ENCODE data around the gene PIGN.
"Not testable (repeated sequence)": the region's sequence is repeated elsewhere in the genome, so short reads cannot be mapped to it uniquely, and the experiment has no call there.

The PIGN gene

DNA sequence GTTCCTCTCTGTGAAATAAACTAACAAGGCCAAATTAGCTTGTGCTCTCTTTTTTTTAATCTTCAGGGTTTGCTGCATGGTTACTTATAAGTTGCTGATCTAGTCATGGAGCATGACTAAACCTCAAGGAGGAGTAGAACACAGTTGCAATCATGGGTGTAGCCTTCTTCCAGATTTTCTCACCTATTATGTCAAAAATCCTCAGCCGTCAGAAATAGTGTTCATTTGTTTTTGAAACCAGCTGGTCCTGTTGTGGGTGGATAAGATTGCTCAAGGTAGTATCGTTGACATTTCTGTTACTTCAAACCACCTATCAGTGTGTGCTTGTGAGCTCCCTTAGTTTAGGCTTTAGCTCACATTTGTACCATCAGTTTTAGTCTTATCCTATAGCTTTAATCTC, 11.4 kb upstream of the PIGN start:
- peaks cover 16% of the 10 kb centered on the region for H3K4me1 Mint-ChIP-seq
- CTCF ChIA-PET, result interaction anchor here (2.1 to 2.4 kb wide), 2 partner anchors 11 to 51 kb away, joined by 6 to 10 read pairs; partner anchors contain the start of genes PIGN and RELCH
- H3K27me3 Mint-ChIP-seq, result no peaks in the 10 kb centered on the region
- DNase-seq, result no peak
- no peaks in the 10 kb centered on the region for H3K9me3 Mint-ChIP-seq
- H3K4me3 Mint-ChIP-seq, result no peak overlapping the region
- peaks cover 7% of the 10 kb centered on the region for H3K36me3 Mint-ChIP-seq
- no peak overlapping the region for H3K27ac Mint-ChIP-seq

- CTCF ChIA-PET, result interaction anchor here (2.4 kb wide), 1 partner anchor 10 kb away, joined by 6 read pairs; the partner anchor contains the start of genes PIGN and RELCH
- Mint-ChIP-seq H3K9me3 (peaks cover 7% of the 10 kb centered on the region), H3K27me3 (no peaks in the 10 kb centered on the region), H3K36me3 (peaks cover 17% of the 10 kb centered on the region), H3K27ac (no peak overlapping the region), H3K4me3 (no peak overlapping the region), H3K4me1 (peaks cover 29% of the 10 kb centered on the region)
- no peak for DNase-seq
Observed at GRCh38 chr18:62196980-62197379, 10.1 kb upstream of the PIGN start.

GRCh38 chr18:62196079-62196478, 9.2 kb upstream of the PIGN start:
- Mint-ChIP-seq H3K4me1 (peaks cover 38% of the 10 kb centered on the region), H3K4me3 (no peak overlapping the region), H3K27ac (no peak overlapping the region), H3K9me3 (peaks cover 8% of the 10 kb centered on the region), H3K27me3 (no peaks in the 10 kb centered on the region), H3K36me3 (peaks cover 26% of the 10 kb centered on the region)
- CTCF ChIA-PET, result interaction anchor here (2.4 kb wide), 1 partner anchor 9 kb away, joined by 6 read pairs; the partner anchor contains the start of genes PIGN and RELCH
- DNase-seq, result no peak

DNA sequence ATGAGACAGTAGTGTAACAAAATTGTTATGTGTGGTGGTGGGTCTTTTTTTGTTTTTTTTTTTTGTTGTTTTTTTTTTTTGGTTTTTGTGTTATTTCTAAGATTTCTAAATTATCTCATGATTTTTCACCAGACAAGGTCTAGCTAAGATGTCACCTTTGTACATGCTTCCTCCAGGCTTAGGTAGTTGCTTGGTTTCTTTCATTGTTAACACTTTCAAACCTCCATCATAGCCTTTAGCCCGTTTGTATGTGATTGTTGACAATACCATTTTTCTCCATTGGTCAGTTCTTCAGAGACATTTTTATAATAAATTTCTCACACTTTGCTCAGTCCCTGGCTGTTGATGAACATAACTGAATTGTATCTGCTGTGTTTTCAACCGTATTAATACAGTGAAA, 2.4 kb upstream of the PIGN start:
- Mint-ChIP-seq H3K27ac (no peak overlapping the region), H3K4me3 (peak overlapping the region; percentile 98), H3K9me3 (peaks cover 8% of the 10 kb centered on the region), H3K4me1 (peaks cover 75% of the 10 kb centered on the region), H3K27me3 (no peaks in the 10 kb centered on the region), H3K36me3 (peaks cover 48% of the 10 kb centered on the region)
- DNase-seq, result no peak
- CTCF ChIA-PET, result interaction anchor here (1.3 kb wide), 1 partner anchor 61 kb away, joined by 4 read pairs; no protein-coding TSS in a partner anchor

DNA sequence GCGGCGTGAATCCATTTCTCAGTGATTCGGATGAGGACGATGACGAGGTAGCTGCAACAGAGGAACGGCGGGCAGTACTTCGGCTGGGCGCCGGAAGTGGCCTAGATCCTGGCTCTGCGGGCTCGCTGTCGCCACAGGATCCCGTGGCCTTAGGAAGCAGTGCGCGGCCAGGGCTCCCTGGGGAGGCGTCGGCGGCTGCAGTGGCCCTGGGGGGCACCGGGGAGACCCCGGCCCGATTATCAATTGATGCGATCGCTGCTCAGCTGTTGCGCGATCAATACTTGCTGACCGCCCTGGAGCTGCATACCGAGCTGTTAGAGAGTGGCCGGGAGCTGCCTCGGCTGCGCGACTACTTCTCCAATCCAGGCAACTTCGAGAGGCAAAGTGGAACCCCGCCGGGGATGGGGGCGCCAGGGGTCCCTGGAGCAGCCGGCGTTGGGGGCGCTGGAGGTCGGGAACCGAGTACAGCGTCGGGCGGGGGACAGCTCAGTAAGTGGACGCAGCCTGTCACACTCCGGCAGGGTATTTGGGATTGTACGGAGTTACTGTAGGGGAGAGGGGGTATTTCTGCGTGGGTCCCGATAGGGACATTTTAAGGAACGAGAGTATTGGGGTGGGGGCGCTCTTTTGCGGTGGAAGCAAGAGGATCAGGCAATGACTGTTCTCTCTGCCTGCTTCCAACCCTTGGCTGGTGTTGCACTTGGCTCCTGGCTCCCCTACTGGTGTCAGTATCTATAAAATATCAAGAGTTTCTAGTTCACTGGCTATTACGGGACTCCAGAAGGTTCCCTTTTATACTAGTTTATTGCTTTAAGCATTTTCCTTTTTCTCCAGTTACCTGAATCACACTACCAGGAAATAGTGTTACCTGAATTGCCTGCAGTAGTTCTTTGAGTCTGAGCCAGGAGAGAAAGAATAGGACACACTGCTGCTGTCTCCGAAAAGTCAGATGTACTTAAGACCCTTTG, 971 bp upstream of the PIGN start:
- H3K4me3 Mint-ChIP-seq, result peak overlapping the region; percentile 98
- peaks cover 39% of the 10 kb centered on the region for H3K36me3 Mint-ChIP-seq
- H3K4me1 Mint-ChIP-seq, result peaks cover 65% of the 10 kb centered on the region
- H3K9me3 Mint-ChIP-seq, result peaks cover 8% of the 10 kb centered on the region
- DNase-seq, result peak; percentile 49
- CTCF ChIA-PET, result interaction anchor here (0.8 to 8.3 kb wide), 4 partner anchors 9 to 234 kb away, joined by 3 to 84 read pairs (median 6); no protein-coding TSS in a partner anchor
- H3K27me3 Mint-ChIP-seq, result no peaks in the 10 kb centered on the region
- H3K27ac Mint-ChIP-seq, result peak overlapping the region; percentile 96

- H3K36me3 Mint-ChIP-seq, result peaks cover 25% of the 10 kb centered on the region
- H3K27me3 Mint-ChIP-seq, result no peaks in the 10 kb centered on the region
- H3K4me1 Mint-ChIP-seq, result peaks cover 51% of the 10 kb centered on the region
- CTCF ChIA-PET, result interaction anchor here (0.7 to 8.3 kb wide), 5 partner anchors 11 to 397 kb away, joined by 3 to 84 read pairs (median 5); no protein-coding TSS in a partner anchor
- H3K9me3 Mint-ChIP-seq, result no peaks in the 10 kb centered on the region
- peak overlapping the region; percentile 96 for H3K27ac Mint-ChIP-seq
- H3K4me3 Mint-ChIP-seq, result peak overlapping the region; percentile 98
- DNase-seq, result no peak
Observed at GRCh38 chr18:62186499-62186773, 420 bp downstream of the PIGN start.

- peak; percentile 62 for DNase-seq
- H3K4me3 Mint-ChIP-seq, result no peak overlapping the region
- H3K27me3 Mint-ChIP-seq, result no peaks in the 10 kb centered on the region
- peaks cover 25% of the 10 kb centered on the region for H3K4me1 Mint-ChIP-seq
- H3K27ac Mint-ChIP-seq, result no peak overlapping the region
- no peaks in the 10 kb centered on the region for H3K9me3 Mint-ChIP-seq
- CTCF ChIA-PET, result interaction anchor here (0.9 to 8.3 kb wide), 4 partner anchors 9 to 238 kb away, joined by 3 to 84 read pairs (median 4); no protein-coding TSS in a partner anchor
- H3K36me3 Mint-ChIP-seq, result peaks cover 9% of the 10 kb centered on the region
Observed at GRCh38 chr18:62183578-62184195, 3.2 kb downstream of the PIGN start.

- Mint-ChIP-seq H3K36me3 (peaks cover 1% of the 10 kb centered on the region), H3K4me1 (peaks cover 19% of the 10 kb centered on the region), H3K4me3 (no peak overlapping the region), H3K27me3 (no peaks in the 10 kb centered on the region), H3K27ac (no peak overlapping the region), H3K9me3 (no peaks in the 10 kb centered on the region)
- DNase-seq, result no peak
- CTCF ChIA-PET, result interaction anchor here (0.8 to 8.3 kb wide), 4 partner anchors 8 to 402 kb away, joined by 3 to 84 read pairs (median 4); no protein-coding TSS in a partner anchor
Observed at GRCh38 chr18:62182220-62182619, 4.6 kb downstream of the PIGN start.

GRCh38 chr18:62179213-62179612, 7.6 kb downstream of the PIGN start:
- CTCF ChIA-PET, result interaction anchor here (1.6 kb wide), 1 partner anchor 71 kb away, joined by 3 read pairs; no protein-coding TSS in a partner anchor
- Mint-ChIP-seq H3K27ac (no peak overlapping the region), H3K27me3 (no peaks in the 10 kb centered on the region), H3K4me1 (peaks cover 3% of the 10 kb centered on the region), H3K4me3 (no peak overlapping the region), H3K9me3 (no peaks in the 10 kb centered on the region), H3K36me3 (no peaks in the 10 kb centered on the region)
- DNase-seq, result no peak

- no peak overlapping the region for H3K4me3 Mint-ChIP-seq
- DNase-seq, result no peak
- no peaks in the 10 kb centered on the region for H3K27me3 Mint-ChIP-seq
- H3K4me1 Mint-ChIP-seq, result no peaks in the 10 kb centered on the region
- no peaks in the 10 kb centered on the region for H3K9me3 Mint-ChIP-seq
- no peaks in the 10 kb centered on the region for H3K36me3 Mint-ChIP-seq
- CTCF ChIA-PET, result interaction anchor here (1.2 kb wide), 1 partner anchor 73 kb away, joined by 3 read pairs; no protein-coding TSS in a partner anchor
- no peak overlapping the region for H3K27ac Mint-ChIP-seq
Observed at GRCh38 chr18:62177271-62177670, 9.6 kb downstream of the PIGN start.

DNA sequence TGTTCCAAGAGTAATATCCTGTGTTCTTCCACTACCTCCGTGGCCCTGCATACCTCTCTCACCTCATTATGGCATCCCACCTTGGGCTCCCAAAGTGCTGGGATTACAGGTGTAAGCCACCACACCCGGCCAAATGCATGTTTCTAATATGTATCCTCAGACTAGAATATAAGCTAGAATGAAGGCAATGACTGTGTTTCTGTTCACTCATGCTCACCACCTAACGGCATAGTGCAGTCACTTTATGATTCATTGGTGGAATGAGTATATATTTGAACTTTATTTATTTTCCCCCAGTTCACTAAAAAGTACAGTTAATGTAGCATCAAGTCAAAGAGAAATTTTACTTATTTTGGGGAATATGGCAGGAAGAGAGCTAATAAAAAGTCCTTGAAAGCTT, 11.3 kb downstream of the PIGN start:
- DNase-seq, result no peak
- no peak overlapping the region for H3K4me3 Mint-ChIP-seq
- no peak overlapping the region for H3K27ac Mint-ChIP-seq
- no peaks in the 10 kb centered on the region for H3K4me1 Mint-ChIP-seq
- H3K27me3 Mint-ChIP-seq, result no peaks in the 10 kb centered on the region
- CTCF ChIA-PET, result no interaction called here
- no peaks in the 10 kb centered on the region for H3K36me3 Mint-ChIP-seq
- H3K9me3 Mint-ChIP-seq, result no peaks in the 10 kb centered on the region

DNA sequence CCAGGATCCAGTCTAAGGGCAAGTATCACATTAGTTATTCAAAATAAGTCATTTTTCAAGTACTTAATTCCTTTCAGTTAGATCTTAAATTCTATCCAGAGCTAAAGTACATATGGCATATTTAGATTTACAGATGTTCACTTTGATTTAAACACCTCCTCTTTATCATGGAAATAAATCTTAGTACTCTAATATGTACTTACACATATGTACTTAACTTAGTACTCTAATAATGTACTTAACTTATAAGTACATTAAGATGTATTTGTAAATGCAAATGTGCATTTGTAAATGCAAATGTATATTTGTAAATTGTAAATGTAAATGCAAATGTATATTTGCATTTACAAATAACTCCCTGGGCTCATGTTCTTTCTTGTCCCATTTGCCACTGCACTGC, 14.6 kb downstream of the PIGN start:
- H3K27ac Mint-ChIP-seq, result no peak overlapping the region
- CTCF ChIA-PET, result no interaction called here
- no peak for DNase-seq
- no peaks in the 10 kb centered on the region for H3K4me1 Mint-ChIP-seq
- no peaks in the 10 kb centered on the region for H3K9me3 Mint-ChIP-seq
- H3K4me3 Mint-ChIP-seq, result no peak overlapping the region
- H3K27me3 Mint-ChIP-seq, result no peaks in the 10 kb centered on the region
- H3K36me3 Mint-ChIP-seq, result no peaks in the 10 kb centered on the region

DNA sequence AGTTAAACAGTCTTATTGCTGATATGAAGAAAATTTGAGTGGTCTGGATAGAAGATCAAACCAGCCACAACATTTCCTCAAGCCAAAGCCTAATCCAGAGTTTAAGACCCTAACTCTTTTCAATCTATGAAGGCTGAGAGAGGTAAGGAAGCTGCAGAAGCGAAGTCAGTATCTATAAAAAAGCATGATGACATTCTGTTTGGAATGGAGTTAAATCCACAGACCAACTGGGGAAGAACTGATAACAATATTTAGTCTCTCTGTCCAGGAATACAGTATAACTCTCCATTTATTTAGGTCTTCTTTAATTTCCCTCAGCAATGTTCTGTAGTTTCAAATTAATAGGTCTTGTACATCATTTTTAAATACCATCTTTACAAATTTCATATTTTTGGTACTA, 16.0 kb downstream of the PIGN start:
- DNase-seq, result no peak
- CTCF ChIA-PET, result no interaction called here
- H3K9me3 Mint-ChIP-seq, result no peaks in the 10 kb centered on the region

DNA sequence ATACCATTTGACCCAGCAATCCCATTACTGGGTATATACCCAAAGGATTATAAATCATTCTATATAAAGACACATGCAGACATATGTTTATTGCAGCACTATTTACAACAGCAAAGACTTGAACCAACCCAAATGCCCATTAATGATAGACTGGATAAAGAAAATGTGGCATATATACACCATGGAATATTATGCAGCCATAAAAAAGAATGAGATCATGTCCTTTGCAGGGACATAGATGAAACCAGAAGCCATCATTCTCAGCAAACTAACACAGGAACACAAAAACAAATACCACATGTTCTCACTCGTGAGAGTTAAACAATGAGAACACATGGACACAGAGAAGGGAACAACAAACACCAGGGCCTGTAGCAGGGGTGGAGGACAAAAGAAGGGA, 20.3 kb downstream of the PIGN start:
- H3K4me3 Mint-ChIP-seq, H3K27ac Mint-ChIP-seq, H3K4me1 Mint-ChIP-seq, H3K36me3 Mint-ChIP-seq, DNase-seq, CTCF ChIA-PET, H3K27me3 Mint-ChIP-seq, H3K9me3 Mint-ChIP-seq: not testable (repeated sequence)

More for the DNA sequence above, 16.0 kb downstream of the PIGN start:
- no peaks in the 10 kb centered on the region for H3K4me1 Mint-ChIP-seq
- H3K36me3 Mint-ChIP-seq, result peaks cover under 1% of the 10 kb centered on the region
- no peak overlapping the region for H3K27ac Mint-ChIP-seq
- no peaks in the 10 kb centered on the region for H3K27me3 Mint-ChIP-seq
- H3K4me3 Mint-ChIP-seq, result no peak overlapping the region
